ENCODE measurements around the gene ZNF260.

DNA sequence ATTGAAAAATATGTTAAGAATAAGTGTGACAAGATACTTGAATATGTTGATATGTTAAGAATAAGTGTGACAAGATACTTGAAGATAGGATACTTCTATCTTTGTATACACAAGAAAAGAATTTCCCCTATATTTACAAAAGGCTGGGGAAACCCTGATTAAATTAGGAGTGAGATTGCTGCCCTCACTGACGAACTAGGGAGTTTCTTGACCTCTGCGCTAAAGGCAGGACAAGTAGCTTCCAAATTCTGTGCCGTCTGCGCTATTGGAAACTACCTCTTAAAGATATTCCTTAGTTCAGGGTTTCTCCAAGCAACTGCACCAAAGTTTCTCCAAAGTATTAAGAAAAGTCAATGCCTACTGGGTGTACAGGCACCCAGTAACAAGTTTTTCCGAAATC, 730 bp downstream of the ZNF260 start:
- TF ChIP-seq, protein P1, sequence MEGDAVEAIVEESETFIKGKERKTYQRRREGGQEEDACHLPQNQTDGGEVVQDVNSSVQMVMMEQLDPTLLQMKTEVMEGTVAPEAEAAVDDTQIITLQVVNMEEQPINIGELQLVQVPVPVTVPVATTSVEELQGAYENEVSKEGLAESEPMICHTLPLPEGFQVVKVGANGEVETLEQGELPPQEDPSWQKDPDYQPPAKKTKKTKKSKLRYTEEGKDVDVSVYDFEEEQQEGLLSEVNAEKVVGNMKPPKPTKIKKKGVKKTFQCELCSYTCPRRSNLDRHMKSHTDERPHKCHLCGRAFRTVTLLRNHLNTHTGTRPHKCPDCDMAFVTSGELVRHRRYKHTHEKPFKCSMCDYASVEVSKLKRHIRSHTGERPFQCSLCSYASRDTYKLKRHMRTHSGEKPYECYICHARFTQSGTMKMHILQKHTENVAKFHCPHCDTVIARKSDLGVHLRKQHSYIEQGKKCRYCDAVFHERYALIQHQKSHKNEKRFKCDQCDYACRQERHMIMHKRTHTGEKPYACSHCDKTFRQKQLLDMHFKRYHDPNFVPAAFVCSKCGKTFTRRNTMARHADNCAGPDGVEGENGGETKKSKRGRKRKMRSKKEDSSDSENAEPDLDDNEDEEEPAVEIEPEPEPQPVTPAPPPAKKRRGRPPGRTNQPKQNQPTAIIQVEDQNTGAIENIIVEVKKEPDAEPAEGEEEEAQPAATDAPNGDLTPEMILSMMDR (IDR thresholded peaks at IDR 0.05) = no peak
- TF ChIP-seq, protein P2, sequence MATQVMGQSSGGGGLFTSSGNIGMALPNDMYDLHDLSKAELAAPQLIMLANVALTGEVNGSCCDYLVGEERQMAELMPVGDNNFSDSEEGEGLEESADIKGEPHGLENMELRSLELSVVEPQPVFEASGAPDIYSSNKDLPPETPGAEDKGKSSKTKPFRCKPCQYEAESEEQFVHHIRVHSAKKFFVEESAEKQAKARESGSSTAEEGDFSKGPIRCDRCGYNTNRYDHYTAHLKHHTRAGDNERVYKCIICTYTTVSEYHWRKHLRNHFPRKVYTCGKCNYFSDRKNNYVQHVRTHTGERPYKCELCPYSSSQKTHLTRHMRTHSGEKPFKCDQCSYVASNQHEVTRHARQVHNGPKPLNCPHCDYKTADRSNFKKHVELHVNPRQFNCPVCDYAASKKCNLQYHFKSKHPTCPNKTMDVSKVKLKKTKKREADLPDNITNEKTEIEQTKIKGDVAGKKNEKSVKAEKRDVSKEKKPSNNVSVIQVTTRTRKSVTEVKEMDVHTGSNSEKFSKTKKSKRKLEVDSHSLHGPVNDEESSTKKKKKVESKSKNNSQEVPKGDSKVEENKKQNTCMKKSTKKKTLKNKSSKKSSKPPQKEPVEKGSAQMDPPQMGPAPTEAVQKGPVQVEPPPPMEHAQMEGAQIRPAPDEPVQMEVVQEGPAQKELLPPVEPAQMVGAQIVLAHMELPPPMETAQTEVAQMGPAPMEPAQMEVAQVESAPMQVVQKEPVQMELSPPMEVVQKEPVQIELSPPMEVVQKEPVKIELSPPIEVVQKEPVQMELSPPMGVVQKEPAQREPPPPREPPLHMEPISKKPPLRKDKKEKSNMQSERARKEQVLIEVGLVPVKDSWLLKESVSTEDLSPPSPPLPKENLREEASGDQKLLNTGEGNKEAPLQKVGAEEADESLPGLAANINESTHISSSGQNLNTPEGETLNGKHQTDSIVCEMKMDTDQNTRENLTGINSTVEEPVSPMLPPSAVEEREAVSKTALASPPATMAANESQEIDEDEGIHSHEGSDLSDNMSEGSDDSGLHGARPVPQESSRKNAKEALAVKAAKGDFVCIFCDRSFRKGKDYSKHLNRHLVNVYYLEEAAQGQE (IDR thresholded peaks at IDR 0.05; ENCODE audit: insufficient read depth in 1 of 2, low read depth in 2 of 2, low read length in 1 of 2) = no peak
